ENCODE results near the gene ADGRL1. TPM values are rescaled to one million over a fixed set of nuclear protein-coding genes. Genes with fewer than 3 reads are reported as not detected.

ADGRL1 gene
- total RNA-seq, 1 experiment from 2014 or later: 88.6 TPM

- Histone ChIP-seq H3K36me3 (ENCODE audit: control insufficient read depth in 1 of 2, insufficient read depth in 2 of 2, low read length in 2 of 2) (peaks cover 2 to 5% of the 10 kb centered on the region in 2 experiments; a peak in 1 of 4 replicates), H3K9ac (ENCODE audit: low read length) (peak within 1 kb of the TSS; percentile 69), H3K27ac (ENCODE audit: low read depth, low read length) (peak within 1 kb of the TSS; percentile 82), H3K9me3 (ENCODE audit: control insufficient read depth in 1 of 2, insufficient read depth in 1 of 2, low read depth in 1 of 2, low read length in 2 of 2) (no peaks in the 10 kb centered on the region), H3K4me2 (ENCODE audit: low read length) (peak within 1 kb of the TSS; percentile 93), H3K27me3 (ENCODE audit: insufficient read depth, low read length) (no peaks in the 10 kb centered on the region), H2AFZ (ENCODE audit: low read depth, low read length, poor library complexity, severe bottlenecking) (no peak within 1 kb of the TSS), H4K20me1 (ENCODE audit: insufficient read depth) (no peaks in the 10 kb centered on the region), H3K4me1 (ENCODE audit: control insufficient read depth in 1 of 2, insufficient read depth in 2 of 2, low read length in 2 of 2) (peaks cover 32 to 43% of the 10 kb centered on the region in 2 experiments), H3K9me2 (ENCODE audit: insufficient read depth) (no peaks in the 10 kb centered on the region), H3K4me3 (replicated peaks in 1 of 2; ENCODE audit: low read depth in 1 of 2, low read length in 2 of 2) (peak within 1 kb of the TSS; percentile 72 to 84), H3K79me2 (ENCODE audit: insufficient read depth, low read length) (peaks cover 23% of the 10 kb centered on the region)
- ATAC-seq (peak; percentile 90), DNase-seq (ENCODE audit: low read depth, low spot score) (peak; percentile 96)
- ChIA-PET CTCF (interaction anchor here (1.0 kb wide), 1 partner anchor 19 kb away, joined by 8 read pairs; the partner anchor contains the start of gene ASF1B), RAD21 (ENCODE audit: low non-redundant PET in 1 of 2, low total read pairs in 2 of 2, uncharacterized antibody in 2 of 2, unreplicated experiment in 2 of 2) (no interaction called here), POLR2A (interaction anchor here (0.6 kb wide), 2 partner anchors 12 to 246 kb away, joined by 3 read pairs; no protein-coding TSS in a partner anchor)
- TF ChIP-seq RAD21 (IDR thresholded peaks at IDR 0.05; ENCODE audit: low read depth) (no peak), YY1 (IDR thresholded peaks at IDR 0.05; ENCODE audit: extremely low read depth, insufficient replicate concordance, low read depth, low read length) (no peak), FOSL1 (IDR thresholded peaks at IDR 0.05; ENCODE audit: low read depth) (no peak), POLR2A (IDR thresholded peaks at IDR 0.05; ENCODE audit: borderline replicate concordance, extremely low read depth, insufficient read depth, insufficient read length) (no peak), ELF1 (IDR thresholded peaks at IDR 0.05; ENCODE audit: borderline replicate concordance, low read depth) (no peak), POLR2AphosphoS5 (IDR thresholded peaks at IDR 0.05; ENCODE audit: low read depth, low read length) (no peak), CEBPB (IDR thresholded peaks at IDR 0.05; ENCODE audit: low read depth) (no peak), ZNF274 (IDR thresholded peaks at IDR 0.05; ENCODE audit: low read depth, low read length) (no peak), CTCF (IDR thresholded peaks at IDR 0.05 in 2 of 3, conservative IDR thresholded peaks at IDR 0.05 in 1 of 3; ENCODE audit: borderline replicate concordance in 1 of 3, insufficient read depth in 1 of 3, low read depth in 2 of 3, low read length in 2 of 3) (no peak), REST (IDR thresholded peaks at IDR 0.05; ENCODE audit: low read depth) (no peak), SP1 (IDR thresholded peaks at IDR 0.05; ENCODE audit: low read depth) (peak; percentile 100), EGR1 (IDR thresholded peaks at IDR 0.05; ENCODE audit: low read depth) (peak; percentile 99), JUND (IDR thresholded peaks at IDR 0.05) (no peak), ZBTB33 (IDR thresholded peaks at IDR 0.05; ENCODE audit: extremely low read depth, insufficient replicate concordance, low read length) (peak; percentile 44), TCF7L2 (IDR thresholded peaks at IDR 0.05; ENCODE audit: borderline replicate concordance, extremely low read depth, insufficient read depth, insufficient read length) (peak; percentile 23), SRF (IDR thresholded peaks at IDR 0.05; ENCODE audit: low read depth) (no peak), EZH2 (IDR thresholded peaks at IDR 0.05) (no peak)
- intact Hi-C loops (cut with micrococcal nuclease): no loop called here
- no TSS peak for BruUV-seq (replicated peaks)
Observed at GRCh38 chr19:14117668-14118164, 88.3 kb downstream of the ADGRL1 start, which contains the start of gene PRKACA. Gene PRKACA (minus strand): TSS chr19:14117762. CDS start chr19:14117547, 215 bp downstream.
